Endodermal cell (in vitro differentiated cells): ENCODE results near the gene CTIF. TPM values are rescaled to one million over a fixed set of nuclear protein-coding genes. Genes with fewer than 3 reads are reported as not detected.
A peak's percentile ranks its signal among the peaks of the same experiment; 100 is the strongest.

ENCODE experiments used
- DNase-seq: peaks from one replicate; pipeline ENCODE4 v3.0.0-alpha.2; 2017
- H3K27ac ChIP-seq: 2 replicates; pipeline ENCODE4 v1.5.1; 2013; ENCODE audit warnings: mild to moderate bottlenecking, low read depth, low read length, moderate library complexity
- H3K27me3 ChIP-seq: 2 replicates; pipeline ENCODE4 v1.6.1; 2013; ENCODE audit warnings: mild to moderate bottlenecking, low read length, moderate library complexity; ENCODE audit not compliant: insufficient read depth, control insufficient read depth, poor library complexity, severe bottlenecking
- H3K36me3 ChIP-seq: 2 replicates; pipeline ENCODE4 v1.7.0; 2013; ENCODE audit warnings: mild to moderate bottlenecking, low read length, moderate library complexity; ENCODE audit not compliant: control insufficient read depth, insufficient read depth
- H3K4me1 ChIP-seq: one replicate; pipeline ENCODE4 v1.7.0; 2013; ENCODE audit warnings: low read length; ENCODE audit not compliant: control insufficient read depth, insufficient read depth
- H3K4me3 ChIP-seq: 2 replicates; pipeline ENCODE4 v1.5.1; 2013; ENCODE audit warnings: mild to moderate bottlenecking, low read length, moderate library complexity
- H3K9ac ChIP-seq: 2 replicates; pipeline ENCODE4 v1.6.1; 2013; ENCODE audit warnings: mild to moderate bottlenecking, low read length, moderate library complexity; ENCODE audit not compliant: poor library complexity, severe bottlenecking; ENCODE audit errors: extremely low read depth
- H3K9me3 ChIP-seq: 2 replicates; pipeline ENCODE4 v1.6.1; 2013; ENCODE audit warnings: mild to moderate bottlenecking, low read length, moderate library complexity; ENCODE audit not compliant: control insufficient read depth
- H3K27ac Mint-ChIP-seq: 2 replicates; pipeline ENCODE4 v1.8.0; 2020; ENCODE audit warnings: mixed read lengths
- H3K27me3 Mint-ChIP-seq: 2 replicates; pipeline ENCODE4 v1.8.0; 2021; ENCODE audit warnings: mild to moderate bottlenecking, mixed read lengths; ENCODE audit not compliant: insufficient read depth
- H3K36me3 Mint-ChIP-seq: 2 replicates; pipeline ENCODE4 v1.8.0; 2020; ENCODE audit warnings: low read depth, mixed read lengths
- H3K4me1 Mint-ChIP-seq: 2 replicates; pipeline ENCODE4 v1.8.0; 2020; ENCODE audit warnings: mixed read lengths
- H3K4me3 Mint-ChIP-seq: 2 replicates; pipeline ENCODE4 v1.8.0; 2020; ENCODE audit warnings: mild to moderate bottlenecking, moderate library complexity, mixed read lengths
- H3K9me3 Mint-ChIP-seq: 2 replicates; pipeline ENCODE4 v1.8.0; 2020; ENCODE audit warnings: mild to moderate bottlenecking, mixed read lengths
- WGBS, 2 experiments: methylation state at CpG; one replicate each; pipeline versions ENCODE4 v1.1.5 to v1.1.7; 2013; ENCODE audit warnings: missing lambda C conversion rate in 2 of 2, mixed read lengths in 1 of 2; ENCODE audit not compliant: insufficient coverage in 1 of 2, insufficient read length in 1 of 2; 5-methylcytosine and 5-hydroxymethylcytosine counted together
- total RNA-seq, 2 donors: library from RNA; stranded (reverse); fragmentation: NEBNext Ultra II Directional in 1 of 2; extraction: Animal tissue kit (Norgen Biotek cat#: 25700) in 1 of 2; gene quantifications; 2 replicates in 1 of 2; 3 replicates in 1 of 2; pipeline ENCODE4 v1.2.1, GENCODE V29; 2021
- TF ChIP-seq, protein P1 (sequence below): fragments of 200-600 bp; sonication (generic); conservative IDR thresholded peaks from 2 replicates; pipeline ENCODE4 v1.5.0; 2021; ENCODE audit warnings: antibody characterized with exemption, mild to moderate bottlenecking

CTIF gene
- total RNA-seq, 2 donors from 2014 or later: 33.8 to 41.6 TPM

GRCh38 chr18:48590678-48591077, 51.8 kb downstream of the CTIF start:
- H3K27ac ChIP-seq: no peak overlapping the region

GRCh38 chr18:48592540-48593171, 53.8 kb downstream of the CTIF start:
- no peak overlapping the region for H3K9ac ChIP-seq
- no peaks in the 10 kb centered on the region for H3K9me3 ChIP-seq
- no peaks in the 10 kb centered on the region for H3K9me3 Mint-ChIP-seq
- no peak for DNase-seq
- 88 to 89% methylated on average over 13 to 17 of the region's 17 CpGs for WGBS, 2 experiments
- no peaks in the 10 kb centered on the region for H3K36me3 ChIP-seq
- peak overlapping the region; percentile 64 for H3K27ac Mint-ChIP-seq
- peaks cover 5% of the 10 kb centered on the region for H3K36me3 Mint-ChIP-seq
- no peaks in the 10 kb centered on the region for H3K27me3 ChIP-seq
- peaks cover 2% of the 10 kb centered on the region for H3K27me3 Mint-ChIP-seq
- H3K27ac ChIP-seq: peak overlapping the region; percentile 55
- H3K4me1 ChIP-seq: no peaks in the 10 kb centered on the region
- no peak overlapping the region for H3K4me3 ChIP-seq
- peaks cover 14% of the 10 kb centered on the region for H3K4me1 Mint-ChIP-seq
- TF ChIP-seq, protein P1, sequence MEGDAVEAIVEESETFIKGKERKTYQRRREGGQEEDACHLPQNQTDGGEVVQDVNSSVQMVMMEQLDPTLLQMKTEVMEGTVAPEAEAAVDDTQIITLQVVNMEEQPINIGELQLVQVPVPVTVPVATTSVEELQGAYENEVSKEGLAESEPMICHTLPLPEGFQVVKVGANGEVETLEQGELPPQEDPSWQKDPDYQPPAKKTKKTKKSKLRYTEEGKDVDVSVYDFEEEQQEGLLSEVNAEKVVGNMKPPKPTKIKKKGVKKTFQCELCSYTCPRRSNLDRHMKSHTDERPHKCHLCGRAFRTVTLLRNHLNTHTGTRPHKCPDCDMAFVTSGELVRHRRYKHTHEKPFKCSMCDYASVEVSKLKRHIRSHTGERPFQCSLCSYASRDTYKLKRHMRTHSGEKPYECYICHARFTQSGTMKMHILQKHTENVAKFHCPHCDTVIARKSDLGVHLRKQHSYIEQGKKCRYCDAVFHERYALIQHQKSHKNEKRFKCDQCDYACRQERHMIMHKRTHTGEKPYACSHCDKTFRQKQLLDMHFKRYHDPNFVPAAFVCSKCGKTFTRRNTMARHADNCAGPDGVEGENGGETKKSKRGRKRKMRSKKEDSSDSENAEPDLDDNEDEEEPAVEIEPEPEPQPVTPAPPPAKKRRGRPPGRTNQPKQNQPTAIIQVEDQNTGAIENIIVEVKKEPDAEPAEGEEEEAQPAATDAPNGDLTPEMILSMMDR: no peak
- no peak overlapping the region for H3K4me3 Mint-ChIP-seq

More at GRCh38 chr18:48590678-48591077, 51.8 kb downstream of the CTIF start:
- H3K4me1 ChIP-seq: no peaks in the 10 kb centered on the region
- no peak overlapping the region for H3K9ac ChIP-seq
- no peak overlapping the region for H3K4me3 Mint-ChIP-seq
- TF ChIP-seq, protein P1: no peak
- H3K4me3 ChIP-seq: no peak overlapping the region
- no peaks in the 10 kb centered on the region for H3K9me3 Mint-ChIP-seq
- H3K36me3 ChIP-seq: no peaks in the 10 kb centered on the region
- H3K4me1 Mint-ChIP-seq: peaks cover 10% of the 10 kb centered on the region
- H3K27ac Mint-ChIP-seq: no peak overlapping the region
- 94 to 96% methylated on average over 4 to 5 of the region's 5 CpGs for WGBS, 2 experiments
- no peak for DNase-seq
- no peaks in the 10 kb centered on the region for H3K9me3 ChIP-seq
- H3K27me3 ChIP-seq: no peaks in the 10 kb centered on the region
- H3K36me3 Mint-ChIP-seq: peaks cover 3% of the 10 kb centered on the region
- H3K27me3 Mint-ChIP-seq: peaks cover 2% of the 10 kb centered on the region

GRCh38 chr18:48594471-48595094, 55.8 kb downstream of the CTIF start:
- Histone ChIP-seq H3K4me3 (no peak overlapping the region), H3K4me1 (no peaks in the 10 kb centered on the region), H3K9ac (no peak overlapping the region), H3K9me3 (no peaks in the 10 kb centered on the region), H3K27me3 (no peaks in the 10 kb centered on the region), H3K27ac (no peak overlapping the region), H3K36me3 (no peaks in the 10 kb centered on the region)
- 94% methylated on average over 10 to 13 of the region's 13 CpGs for WGBS, 2 experiments
- TF ChIP-seq, protein P1: no peak
- Mint-ChIP-seq H3K4me3 (no peak overlapping the region), H3K4me1 (peaks cover 8% of the 10 kb centered on the region), H3K9me3 (no peaks in the 10 kb centered on the region), H3K27me3 (no peaks in the 10 kb centered on the region), H3K36me3 (peaks cover 5% of the 10 kb centered on the region), H3K27ac (no peak overlapping the region)
- DNase-seq: no peak
